NCI-H2196 (cell line): ENCODE measurements around the gene BMP4.
A peak's percentile ranks its signal among the peaks of the same experiment; 100 is the strongest.

Experiments
- DNase-seq: peaks from one replicate; lab custom pipeline; 2025; ENCODE audit not compliant: unreplicated experiment; lab: John Stamatoyannopoulos, UW

Gene BMP4

GRCh38 chr14:53964249-53964648, 7.6 kb upstream of the BMP4 start:
- DNase-seq, result no peak

GRCh38 chr14:53963320-53964227, 6.9 kb upstream of the BMP4 start:
- DNase-seq, result no peak

DNA sequence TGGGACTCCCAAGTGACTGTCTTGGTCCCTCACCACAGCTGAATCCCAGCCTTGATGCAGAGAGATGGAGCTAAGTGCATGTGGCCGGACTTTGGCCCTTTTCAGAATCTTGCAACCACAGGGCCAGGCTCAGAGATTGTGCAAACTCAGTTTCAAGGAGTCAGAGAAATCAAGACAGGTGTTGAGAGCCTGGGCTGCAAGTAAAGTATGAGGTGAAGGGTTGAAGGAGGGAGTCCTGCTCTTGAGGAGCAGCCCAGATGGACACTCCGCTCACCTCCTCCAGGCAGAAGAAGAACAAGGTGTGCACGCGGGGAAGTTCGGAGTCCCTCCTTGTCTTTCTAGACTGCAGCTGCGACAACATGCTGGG, 6.3 kb upstream of the BMP4 start:
- DNase-seq, result no peak

GRCh38 chr14:53958628-53959027, 2.0 kb upstream of the BMP4 start:
- no peak for DNase-seq

DNA sequence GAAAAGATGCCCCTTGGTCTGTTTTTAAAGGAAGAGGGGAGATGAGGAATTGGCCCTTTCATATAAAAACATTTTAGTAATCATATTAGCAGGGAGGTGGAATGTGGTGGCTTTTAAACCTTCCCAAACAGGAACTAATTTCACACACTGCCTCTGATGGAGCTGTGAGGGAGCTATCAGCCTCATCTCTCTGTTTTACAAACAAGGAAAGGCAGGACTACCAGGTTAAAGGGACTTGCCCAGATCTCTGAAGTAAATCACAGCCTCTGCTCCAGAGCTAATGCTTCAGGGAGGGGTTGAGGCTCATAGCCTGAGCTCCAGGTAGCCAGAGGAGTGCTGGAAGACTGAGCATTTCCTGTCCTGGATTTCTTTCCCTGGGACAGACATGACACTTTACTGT, 1.1 kb upstream of the BMP4 start:
- DNase-seq, result no peak

DNA sequence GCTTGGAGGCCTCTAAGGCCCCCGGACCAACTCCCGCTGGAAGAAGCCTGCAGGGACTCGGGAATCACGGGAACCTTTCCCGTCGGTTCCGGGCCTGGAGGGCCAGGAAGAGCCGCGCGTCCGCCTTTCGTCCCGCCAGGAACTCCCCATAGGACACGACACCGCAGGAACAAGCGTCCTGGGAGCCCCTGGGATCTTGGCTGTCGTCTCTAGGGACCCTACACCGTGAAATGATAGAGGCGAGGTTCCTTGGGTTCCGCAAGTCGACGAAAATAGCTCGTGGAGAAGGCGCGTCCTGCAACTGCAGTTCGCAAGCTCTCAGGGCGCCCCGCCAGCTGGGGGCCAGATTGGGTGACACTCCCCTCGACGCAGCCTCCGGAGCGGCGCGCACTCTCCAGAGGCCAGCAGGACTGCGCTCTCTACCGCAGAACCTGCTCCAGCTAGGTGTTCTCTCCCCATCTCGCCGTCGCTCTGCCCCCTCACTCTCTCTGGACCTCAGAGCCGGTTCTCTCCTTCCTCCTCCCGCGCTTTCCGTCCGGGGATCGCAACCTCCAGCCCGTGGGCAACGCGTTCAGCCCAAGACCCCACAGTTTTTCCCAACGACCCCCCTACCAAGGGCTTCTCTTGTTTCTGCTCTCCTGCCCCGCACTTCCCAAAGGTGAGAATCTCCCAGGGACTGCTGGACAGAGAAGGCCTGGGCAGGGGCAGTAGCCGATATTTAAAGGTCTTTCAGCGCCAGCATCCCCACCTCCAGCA, 776 bp downstream of the BMP4 start:
- no peak for DNase-seq

GRCh38 chr14:53955229-53955556, 1.4 kb downstream of the BMP4 start:
- no peak for DNase-seq

DNA sequence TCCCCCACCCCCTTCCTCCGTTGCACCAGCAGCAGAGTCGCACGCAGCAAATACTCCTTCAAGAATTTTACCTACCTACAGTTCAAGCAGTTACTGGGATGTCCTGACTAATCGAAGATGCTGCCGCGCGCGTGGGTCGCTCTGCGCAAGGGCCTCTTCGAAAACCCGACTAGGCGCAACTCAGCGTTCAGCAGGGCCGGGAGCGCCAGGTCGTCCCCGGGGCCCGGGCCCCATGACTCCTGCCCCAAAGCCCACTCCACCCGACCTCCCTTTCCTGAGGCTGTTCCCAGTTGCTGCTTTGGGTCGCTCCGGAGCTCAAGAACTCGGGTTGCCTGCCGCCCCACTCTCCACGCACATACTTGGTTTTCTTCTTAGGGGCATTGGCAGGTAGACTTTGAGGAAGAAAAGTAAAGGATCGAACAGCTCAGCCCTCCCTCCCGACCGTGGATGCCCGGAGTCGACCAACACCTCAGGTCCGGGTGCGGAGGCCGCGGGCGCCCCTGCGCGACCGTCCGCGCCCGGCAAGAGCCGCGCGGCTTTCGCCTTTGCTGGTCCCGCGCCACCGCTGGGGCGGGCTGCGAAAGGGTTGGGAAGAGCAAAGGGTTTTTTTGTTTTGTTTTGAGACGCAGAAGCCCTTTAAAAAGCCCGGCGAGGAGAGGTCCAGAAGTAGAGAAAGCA, 1.9 kb downstream of the BMP4 start:
- no peak for DNase-seq

- no peak for DNase-seq
These were observed 2.6 kb downstream of the BMP4 start for GRCh38 chr14:53953828-53954550.

DNA sequence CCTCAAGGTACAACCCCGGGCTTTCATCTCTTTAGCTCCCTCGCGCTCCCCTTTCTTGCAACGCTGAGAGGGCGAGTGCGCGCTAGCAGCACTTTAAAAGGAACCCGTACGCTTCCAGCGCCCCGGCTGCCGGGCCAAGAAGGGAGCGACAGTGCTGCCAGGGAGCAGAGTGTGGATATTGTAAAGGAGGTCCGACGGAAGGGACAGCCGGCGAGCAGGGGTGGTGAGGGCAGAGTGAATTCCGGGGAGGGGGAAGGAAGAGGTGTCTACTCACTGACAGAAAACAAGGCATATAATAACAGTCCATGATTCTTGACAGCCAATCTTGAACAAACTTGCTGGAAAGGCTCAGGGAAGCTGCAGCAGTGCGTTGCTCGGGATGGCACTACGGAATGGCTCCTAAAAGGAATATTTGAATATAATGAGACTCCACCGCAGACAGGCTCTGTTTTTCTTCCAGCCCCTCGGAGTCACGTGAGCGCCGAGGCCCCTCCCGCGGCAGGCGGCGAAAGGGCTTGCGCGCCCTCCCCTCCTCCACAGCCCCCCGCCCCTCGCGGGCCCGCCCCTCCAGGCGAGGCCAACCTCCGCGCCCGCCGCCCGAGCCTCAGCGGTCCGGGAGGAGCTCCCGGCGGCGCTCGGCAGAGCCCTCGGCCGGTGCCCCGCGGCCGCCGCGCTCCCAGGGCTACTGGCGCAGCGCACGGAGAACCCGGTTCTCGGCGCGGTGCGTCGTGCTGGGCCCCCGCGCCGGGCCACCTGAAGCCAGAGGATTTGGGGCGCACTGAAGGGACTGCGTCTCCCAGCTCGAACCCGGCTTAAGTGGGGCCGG, 3.4 kb downstream of the BMP4 start:
- DNase-seq, result peak; percentile 49

DNA sequence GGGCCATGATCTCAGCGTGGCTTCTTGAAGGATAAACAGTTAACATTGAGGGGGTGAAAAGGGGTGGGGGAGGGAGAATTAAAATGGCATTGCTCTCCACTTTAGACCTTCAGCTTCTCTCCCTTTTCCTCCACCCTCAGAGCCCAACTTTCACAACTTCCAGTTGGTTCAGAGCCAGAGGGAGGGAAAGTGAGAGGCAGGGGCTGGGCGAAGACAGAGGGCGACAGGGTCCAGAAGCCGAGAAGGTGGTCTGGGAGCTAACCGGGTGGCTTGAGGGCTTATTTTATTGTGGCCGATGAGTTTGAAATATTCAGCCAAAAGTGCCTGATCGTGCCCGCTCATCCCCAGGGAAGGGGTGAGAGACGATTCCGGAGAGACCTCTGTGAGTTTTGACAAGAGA, 4.1 kb downstream of the BMP4 start:
- DNase-seq, result no peak

- no peak for DNase-seq
These were observed 4.9 kb downstream of the BMP4 start for GRCh38 chr14:53951627-53952303.

DNA sequence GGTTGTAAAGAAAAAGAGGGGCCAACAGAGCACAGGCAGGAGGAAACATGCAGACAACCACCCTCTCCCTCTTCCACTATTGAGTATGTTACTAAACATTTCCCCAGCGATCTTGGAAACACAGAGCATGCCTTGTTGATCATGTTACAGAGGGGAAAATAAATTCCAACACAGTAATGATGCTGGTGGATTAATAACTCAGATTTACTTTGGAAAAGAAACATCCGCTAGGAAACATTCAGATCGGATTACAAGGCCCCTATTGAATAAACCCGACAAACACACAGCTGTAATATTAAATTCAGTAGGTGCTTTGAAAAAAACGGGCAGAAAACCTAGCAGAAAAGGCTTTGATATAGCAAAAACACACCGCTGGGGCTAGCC, 5.4 kb downstream of the BMP4 start:
- no peak for DNase-seq

DNA sequence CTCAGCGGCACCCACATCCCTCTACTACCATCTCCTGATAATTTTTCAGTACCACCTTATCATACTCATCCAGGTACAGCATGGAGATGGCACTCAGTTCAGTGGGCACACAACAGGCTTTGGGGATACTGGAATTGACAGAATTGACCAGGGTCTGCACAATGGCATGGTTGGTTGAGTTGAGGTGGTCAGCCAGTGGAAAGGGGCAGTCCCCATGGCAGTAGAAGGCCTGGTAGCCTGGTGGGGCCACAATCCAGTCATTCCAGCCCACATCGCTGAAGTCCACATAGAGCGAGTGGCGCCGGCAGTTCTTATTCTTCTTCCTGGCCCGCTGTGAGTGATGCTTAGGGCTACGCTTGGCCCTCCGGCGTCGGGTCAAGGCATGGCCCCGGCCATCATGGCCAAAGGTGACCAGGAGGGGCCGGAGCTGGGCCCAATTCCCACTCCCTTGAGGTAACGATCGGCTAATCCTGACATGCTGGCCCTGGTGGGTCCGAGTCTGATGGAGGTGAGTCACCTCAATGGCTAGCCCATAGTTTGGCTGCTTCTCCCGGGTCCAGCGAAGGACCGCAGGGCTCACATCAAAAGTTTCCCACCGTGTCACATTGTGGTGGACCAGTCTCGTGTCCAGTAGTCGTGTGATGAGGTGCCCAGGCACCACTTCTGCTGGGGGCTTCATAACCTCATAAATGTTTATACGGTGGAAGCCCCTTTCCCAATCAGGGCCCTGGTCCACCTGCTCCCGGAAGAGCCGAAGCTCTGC, 6.4 kb downstream of the BMP4 start:
- DNase-seq, result no peak

DNA sequence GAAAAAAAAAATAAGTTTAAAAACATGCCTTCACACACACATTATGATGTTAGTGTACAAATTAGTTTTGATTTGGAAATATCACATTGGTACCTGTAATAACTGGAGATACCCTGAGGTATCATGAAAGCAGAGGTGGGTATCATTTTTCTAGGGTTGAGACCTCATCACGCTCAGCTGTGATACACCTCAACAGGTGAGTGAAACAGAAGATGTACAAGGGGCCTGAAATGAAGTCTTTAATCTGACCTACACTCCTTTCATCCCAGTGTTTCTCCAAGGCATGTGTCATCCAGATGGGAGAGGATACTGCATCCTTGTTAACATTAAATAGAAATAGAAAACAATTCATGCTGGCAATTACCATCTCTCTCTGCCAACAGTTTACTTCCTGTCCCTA, 7.4 kb downstream of the BMP4 start:
- no peak for DNase-seq

DNA sequence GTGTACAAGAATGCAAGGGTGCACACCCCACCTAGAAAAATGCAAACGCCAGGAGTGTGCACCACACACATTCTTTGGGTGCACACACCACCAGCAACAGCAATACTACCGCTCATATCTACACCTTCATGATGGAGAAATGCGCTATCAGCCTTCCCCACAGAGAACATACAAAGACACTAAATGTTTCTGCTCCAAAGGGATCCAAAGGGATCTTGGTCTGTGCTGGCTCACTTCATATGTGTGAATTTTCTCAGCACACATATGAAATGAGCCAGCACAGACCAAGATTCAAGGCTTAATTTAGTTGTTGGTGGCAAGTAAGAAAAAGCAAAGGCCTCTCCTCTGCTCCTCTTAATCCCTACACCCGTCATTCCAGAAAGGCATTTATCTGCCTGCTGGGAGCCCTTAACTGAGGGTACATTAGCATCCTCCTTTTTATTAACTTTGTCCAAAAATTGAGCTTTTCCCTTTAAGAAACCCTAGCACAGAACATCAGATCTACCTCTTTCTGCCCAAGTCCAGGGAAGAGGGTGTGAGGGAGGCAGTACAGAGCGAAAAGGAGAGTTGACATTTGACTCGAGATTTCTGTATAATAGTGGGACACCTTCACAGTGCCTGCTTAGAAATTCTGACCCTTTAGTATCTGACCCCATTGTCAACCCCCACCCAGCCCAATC, 8.3 kb downstream of the BMP4 start:
- DNase-seq, result no peak

DNA sequence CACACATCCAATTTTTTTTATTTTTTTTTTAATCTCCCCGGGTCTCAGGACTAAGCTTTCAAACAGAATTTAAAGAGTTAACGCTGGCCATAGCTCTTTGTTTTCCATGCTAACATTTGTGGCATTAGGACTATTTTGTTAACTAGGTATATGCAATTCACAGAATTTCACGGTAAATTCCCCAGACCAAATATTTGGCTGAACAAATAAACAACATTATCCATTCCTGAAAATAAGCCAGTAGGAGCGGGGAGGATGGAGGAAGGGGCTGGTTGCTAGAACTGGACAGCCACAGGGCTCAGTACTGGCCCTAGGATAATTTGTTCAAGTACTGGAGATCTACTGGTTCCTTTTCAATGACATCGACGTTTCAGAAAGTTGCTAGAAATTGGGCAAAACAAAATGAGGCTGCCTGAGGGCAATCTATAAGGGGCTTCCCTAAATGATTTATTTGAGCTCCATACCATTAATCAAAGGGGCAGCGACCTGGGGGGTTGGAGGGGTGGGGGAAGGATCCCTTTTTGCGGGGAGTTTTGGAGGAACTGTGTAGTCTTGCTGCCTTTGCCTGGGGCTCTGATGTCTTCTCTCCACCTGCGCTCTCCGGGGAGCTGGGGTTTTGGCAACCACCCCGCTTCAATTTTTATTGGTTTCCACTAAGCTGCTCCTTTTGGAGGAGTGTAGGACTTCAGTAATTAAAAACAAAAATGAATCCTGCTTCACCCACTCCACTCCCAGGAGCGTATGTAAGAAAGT, 9.0 kb downstream of the BMP4 start:
- no peak for DNase-seq

DNA sequence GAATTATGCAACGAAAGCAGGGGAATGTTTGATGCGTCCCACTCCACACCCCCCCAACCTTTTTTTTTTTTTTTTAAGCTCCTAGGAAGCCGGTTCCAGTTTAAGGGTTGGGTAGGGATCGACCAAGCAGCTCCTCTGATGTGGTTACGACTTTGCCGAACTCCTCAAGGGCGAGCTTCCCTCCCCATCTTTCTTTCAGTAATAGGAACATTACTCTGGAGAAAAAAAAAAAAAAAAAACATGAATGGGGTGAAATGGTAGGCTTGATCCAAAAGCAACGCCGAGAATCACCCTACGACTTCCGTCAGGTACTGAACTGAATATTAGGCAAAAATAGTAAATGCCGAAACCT, 9.6 kb downstream of the BMP4 start:
- no peak for DNase-seq
